ENCODE results near the gene APOE.

DNA sequence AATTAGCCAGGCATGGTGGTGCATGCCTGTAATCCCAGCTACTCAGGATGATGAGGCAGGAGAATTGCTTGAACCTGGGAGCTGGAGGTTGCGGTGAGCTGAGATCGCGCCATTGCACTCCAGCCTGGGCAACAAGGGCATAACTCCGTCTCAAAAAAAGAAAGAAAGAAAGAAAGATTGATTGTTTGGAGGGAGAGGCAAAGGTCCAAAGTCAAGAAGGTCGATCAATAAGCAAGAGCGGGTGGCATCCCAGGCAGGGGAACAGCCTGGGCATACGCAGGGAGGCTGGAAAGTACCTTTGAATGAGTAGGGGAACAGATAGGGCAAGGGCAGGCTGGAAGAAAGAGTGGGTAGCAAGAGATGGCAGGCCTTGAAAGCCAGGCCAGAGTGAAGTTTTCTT, 24.5 kb downstream of the APOE start:
- no peak for TF ChIP-seq POLR2AphosphoS5 (IDR thresholded peaks at IDR 0.05; ENCODE audit: low read depth, low read length)
- no peak for TF ChIP-seq TAF1 (IDR thresholded peaks at IDR 0.05; ENCODE audit: borderline replicate concordance, insufficient read depth, low read length)
- TF ChIP-seq SIN3A (IDR thresholded peaks at IDR 0.05; ENCODE audit: borderline replicate concordance, insufficient read depth, low read length): no peak

All from PFSK-1 (cell line).